ENCODE measurements around the gene HIVEP1.

Gene HIVEP1

GRCh38 chr6:11994875-11995461 lies 17.1 kb upstream of the HIVEP1 start:
- no peak for DNase-seq

GRCh38 chr6:11996751-11997150 lies 15.4 kb upstream of the HIVEP1 start:
- no peak for DNase-seq

- no peak for DNase-seq
Measured at GRCh38 chr6:11999246-11999645, 12.9 kb upstream of the HIVEP1 start.

GRCh38 chr6:12000174-12000573 lies 11.9 kb upstream of the HIVEP1 start:
- DNase-seq = no peak

GRCh38 chr6:12001004-12001705 lies 11.0 kb upstream of the HIVEP1 start:
- no peak for DNase-seq

- no peak for DNase-seq
Measured at GRCh38 chr6:12001706-12002435, 10.2 kb upstream of the HIVEP1 start.

- no peak for DNase-seq
Measured at GRCh38 chr6:12007473-12007872, 4.6 kb upstream of the HIVEP1 start.

GRCh38 chr6:12007887-12008286 lies 4.2 kb upstream of the HIVEP1 start:
- DNase-seq = no peak

GRCh38 chr6:12008366-12009179 lies 3.5 kb upstream of the HIVEP1 start:
- peak; percentile 85 for DNase-seq

GRCh38 chr6:12009180-12009685 lies 2.9 kb upstream of the HIVEP1 start:
- no peak for DNase-seq

- no peak for DNase-seq
Measured at GRCh38 chr6:12009876-12010634, 2.1 kb upstream of the HIVEP1 start.

- no peak for DNase-seq
Measured at GRCh38 chr6:12010635-12011275, 1.4 kb upstream of the HIVEP1 start.

GRCh38 chr6:12011276-12012037 lies 655 bp upstream of the HIVEP1 start:
- DNase-seq = peak; percentile 98

GRCh38 chr6:12012558-12013306 lies 620 bp downstream of the HIVEP1 start:
- DNase-seq = peak; percentile 86

- DNase-seq = no peak
Measured at GRCh38 chr6:12013307-12013719, 1.2 kb downstream of the HIVEP1 start.

- no peak for DNase-seq
Measured at GRCh38 chr6:12014027-12014872, 2.1 kb downstream of the HIVEP1 start.

- no peak for DNase-seq
Measured at GRCh38 chr6:12014873-12015149, 2.7 kb downstream of the HIVEP1 start.

GRCh38 chr6:12017263-12017662 lies 5.2 kb downstream of the HIVEP1 start:
- DNase-seq = no peak

- no peak for DNase-seq
Measured at GRCh38 chr6:12017876-12018401, 5.8 kb downstream of the HIVEP1 start.
